Large intestine (tissue), 12 donors: ENCODE measurements around the gene WDR72. TPM values are rescaled to one million over a fixed set of nuclear protein-coding genes. Genes with fewer than 3 reads are reported as not detected.
"Not testable (repeated sequence)": the region's sequence is repeated elsewhere in the genome, so short reads cannot be mapped to it uniquely, and the experiment has no call there.

Experiments
- DNase-seq, 2 donors: peaks; one replicate each; pipeline versions ENCODE4 v3.0.0 to v3.0.0-alpha.2; 2013
- H3K27ac ChIP-seq: one replicate; pipeline ENCODE4 v1.5.1; 2013; ENCODE audit warnings: low read length
- H3K27me3 ChIP-seq: 2 replicates; pipeline ENCODE4 v1.6.1; 2013; ENCODE audit warnings: low read length; ENCODE audit not compliant: control insufficient read depth, insufficient read depth
- H3K36me3 ChIP-seq: 2 replicates; pipeline ENCODE4 v1.6.1; 2013; ENCODE audit warnings: low read length; ENCODE audit not compliant: control insufficient read depth, insufficient read depth
- H3K4me1 ChIP-seq: one replicate; pipeline ENCODE4 v1.6.1; 2013; ENCODE audit warnings: low read length; ENCODE audit not compliant: control insufficient read depth, insufficient read depth
- H3K4me3 ChIP-seq: one replicate; pipeline ENCODE4 v1.5.1; 2013; ENCODE audit warnings: low read length
- H3K9me3 ChIP-seq: one replicate; pipeline ENCODE4 v1.6.1; 2013; ENCODE audit warnings: mild to moderate bottlenecking, low read depth, low read length, moderate library complexity; ENCODE audit not compliant: control insufficient read depth
- WGBS: methylation state at CpG from one replicate; pipeline ENCODE4 v1.1.5; 2013; ENCODE audit warnings: low lambda C conversion rate; ENCODE audit not compliant: insufficient coverage; 5-methylcytosine and 5-hydroxymethylcytosine counted together
- long read RNA-seq, 11 donors: transcript quantifications; one replicate each; lab custom pipeline, GENCODE V29; 2026
- polyA plus RNA-seq: library from polyadenylated mRNA; unstranded; fragments of 120-200 nt; gene quantifications from one replicate; pipeline ENCODE4 v1.2.1, GENCODE V29; 2013

The WDR72 gene
- polyA plus RNA-seq = 0.75 TPM
- long read RNA-seq, donor 1 = 0 reads
- long read RNA-seq, donor 2 = 0 reads
- long read RNA-seq, donor 3 = 0 reads
- long read RNA-seq, donor 4 = 0 reads
- long read RNA-seq, donor 5 = 0 reads
- long read RNA-seq, donor 6 = 0 reads
- long read RNA-seq, donor 7 = 0 reads
- long read RNA-seq, donor 8 = 0 reads
- long read RNA-seq, donor 9, full-length matches to known transcripts = 1 of 1 reads
- long read RNA-seq, donor 9, partial matches to known transcripts = 0 of 1 reads
- long read RNA-seq, donor 9, other reads (novel, unspliced or antisense) = 0 of 1 reads
- long read RNA-seq, donor 10 = 0 reads
- long read RNA-seq, donor 11 = 0 reads

GRCh38 chr15:53759411-53759931, at the start of gene WDR72:
Gene WDR72, minus strand, starts transcription at chr15:53759663. Its CDS starts 26,514 bp downstream, at chr15:53733149.
- peaks cover 28% of the 10 kb centered on the region for H3K27me3 ChIP-seq
- peaks cover 3% of the 10 kb centered on the region for H3K4me1 ChIP-seq
- H3K9me3 ChIP-seq = no peaks in the 10 kb centered on the region
- peak within 1 kb of the TSS; percentile 32 for H3K4me3 ChIP-seq
- peak; percentile 22 to 46 for DNase-seq
- H3K27ac ChIP-seq = no peak within 1 kb of the TSS
- no peaks in the 10 kb centered on the region for H3K36me3 ChIP-seq
- WGBS = no CpG with 5 or more reads among the region's 45 CpGs

- no peaks in the 10 kb centered on the region for H3K27me3 ChIP-seq
- no peak for DNase-seq
- H3K4me1 ChIP-seq = peaks cover 9% of the 10 kb centered on the region
- H3K9me3 ChIP-seq = no peaks in the 10 kb centered on the region
- WGBS = 43% methylated on average over 4 of the region's 5 CpGs
- no peak overlapping the region for H3K27ac ChIP-seq
- H3K36me3 ChIP-seq = no peaks in the 10 kb centered on the region
- H3K4me3 ChIP-seq = no peak overlapping the region
These were observed 48.7 kb upstream of the WDR72 start for GRCh38 chr15:53808058-53808706.

DNA sequence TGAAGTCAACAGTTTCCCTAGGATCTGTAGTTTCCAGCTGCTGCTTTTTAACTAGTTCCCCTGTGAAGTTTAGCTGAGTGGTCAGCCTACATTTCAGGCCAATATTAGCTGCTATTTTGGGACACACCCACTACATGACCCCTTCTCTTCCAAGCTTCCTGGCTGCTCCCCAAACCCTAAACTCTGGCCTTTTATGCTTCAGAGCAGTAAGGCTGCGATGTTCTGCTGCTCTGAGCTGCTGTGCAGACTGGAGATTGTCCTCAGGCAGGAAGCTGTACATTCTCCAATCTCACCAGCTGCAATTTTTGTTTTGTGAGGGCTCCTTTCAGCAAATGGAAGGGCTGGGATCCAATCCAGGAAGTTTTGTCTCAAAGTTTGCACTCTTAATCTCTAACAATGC, 48.0 kb upstream of the WDR72 start:
- H3K9me3 ChIP-seq = no peaks in the 10 kb centered on the region
- H3K27me3 ChIP-seq = no peaks in the 10 kb centered on the region
- H3K36me3 ChIP-seq = no peaks in the 10 kb centered on the region
- H3K4me1 ChIP-seq = peaks cover 9% of the 10 kb centered on the region
- no CpG with 5 or more reads among the region's 1 CpG for WGBS
- no peak overlapping the region for H3K4me3 ChIP-seq
- DNase-seq = peak; percentile 9 to 16
- no peak overlapping the region for H3K27ac ChIP-seq

GRCh38 chr15:53802672-53803071, 43.2 kb upstream of the WDR72 start:
- WGBS = no CpG with 5 or more reads among the region's 2 CpGs
- no peak for DNase-seq

GRCh38 chr15:53791581-53791980, 32.1 kb upstream of the WDR72 start:
- Histone ChIP-seq H3K4me1 (peaks cover 7% of the 10 kb centered on the region), H3K36me3 (no peaks in the 10 kb centered on the region), H3K27me3 (no peaks in the 10 kb centered on the region), H3K4me3 (no peak overlapping the region), H3K27ac (no peak overlapping the region), H3K9me3 (no peaks in the 10 kb centered on the region)
- peak; percentile 28 to 53 for DNase-seq
- no CpG with 5 or more reads among the region's 9 CpGs for WGBS

More at GRCh38 chr15:53802672-53803071, 43.2 kb upstream of the WDR72 start:
- no peaks in the 10 kb centered on the region for H3K9me3 ChIP-seq
- H3K4me3 ChIP-seq = no peak overlapping the region
- no peaks in the 10 kb centered on the region for H3K4me1 ChIP-seq
- no peaks in the 10 kb centered on the region for H3K27me3 ChIP-seq
- H3K36me3 ChIP-seq = no peaks in the 10 kb centered on the region
- H3K27ac ChIP-seq = no peak overlapping the region

DNA sequence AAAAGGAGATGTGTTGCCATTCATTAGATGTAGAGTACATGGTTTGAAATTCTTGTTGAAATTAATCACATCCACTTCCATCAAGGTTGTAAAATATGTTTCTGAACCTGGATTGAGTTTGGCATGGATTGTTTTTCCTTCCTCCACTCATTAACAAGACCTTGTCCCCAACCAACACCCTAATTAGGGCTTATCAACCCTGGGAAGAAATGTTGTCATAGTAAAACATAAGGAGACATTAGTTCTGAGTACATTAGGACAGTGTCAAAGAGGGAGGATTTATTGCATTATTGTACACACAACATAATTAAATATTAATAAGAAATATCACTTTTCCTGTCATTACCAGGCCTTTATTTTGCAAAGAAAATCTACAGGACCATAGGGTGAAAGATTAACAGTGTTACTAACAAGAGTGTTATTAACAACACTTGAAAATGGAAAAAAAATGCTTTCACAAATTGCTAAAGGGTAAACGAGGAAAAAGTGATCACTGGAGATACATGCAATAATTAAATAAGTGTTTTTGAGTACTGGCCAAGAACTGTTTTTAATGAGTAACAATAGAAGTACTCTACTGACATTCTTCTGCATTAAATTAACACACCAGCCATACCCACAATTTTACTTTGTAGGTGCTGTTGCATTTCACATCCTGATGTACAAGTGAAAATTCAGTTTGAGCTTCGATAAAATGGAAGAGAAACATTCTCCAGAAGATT, 30.4 kb upstream of the WDR72 start:
- Histone ChIP-seq H3K9me3 (no peaks in the 10 kb centered on the region), H3K27me3 (no peaks in the 10 kb centered on the region), H3K4me1 (peaks cover 16% of the 10 kb centered on the region), H3K4me3 (no peak overlapping the region), H3K36me3 (no peaks in the 10 kb centered on the region), H3K27ac (no peak overlapping the region)
- DNase-seq = peak in 1 of 2 donors; percentile 48
- WGBS = 0% methylated on average over 1 of the region's 2 CpGs

- no CpG with 5 or more reads among the region's 2 CpGs for WGBS
- H3K27ac ChIP-seq = peak overlapping the region; percentile 2
- no peaks in the 10 kb centered on the region for H3K27me3 ChIP-seq
- peak; percentile 80 to 91 for DNase-seq
- no peaks in the 10 kb centered on the region for H3K9me3 ChIP-seq
- H3K4me3 ChIP-seq = no peak overlapping the region
- H3K36me3 ChIP-seq = no peaks in the 10 kb centered on the region
- peaks cover 19% of the 10 kb centered on the region for H3K4me1 ChIP-seq
These were observed 26.9 kb upstream of the WDR72 start for GRCh38 chr15:53786401-53786800.

GRCh38 chr15:53785241-53785640, 25.8 kb upstream of the WDR72 start:
- H3K27ac ChIP-seq = peak overlapping the region; percentile 12

GRCh38 chr15:53762916-53763315, 3.5 kb upstream of the WDR72 start:
- Histone ChIP-seq H3K36me3 (no peaks in the 10 kb centered on the region), H3K9me3 (no peaks in the 10 kb centered on the region), H3K4me3 (no peak overlapping the region), H3K27me3 (peaks cover 32% of the 10 kb centered on the region), H3K27ac (no peak overlapping the region), H3K4me1 (peaks cover 3% of the 10 kb centered on the region)
- DNase-seq = no peak
- no CpG with 5 or more reads among the region's 2 CpGs for WGBS

More at GRCh38 chr15:53785241-53785640, 25.8 kb upstream of the WDR72 start:
- WGBS = 43% methylated on average over 1 of the region's 2 CpGs
- not testable (repeated sequence) for H3K27me3 ChIP-seq, H3K36me3 ChIP-seq, H3K9me3 ChIP-seq, H3K4me3 ChIP-seq
- peaks cover 19% of the 10 kb centered on the region for H3K4me1 ChIP-seq
- DNase-seq = peak; percentile 34 to 71

GRCh38 chr15:53758412-53758811, 1.1 kb downstream of the WDR72 start:
- peaks cover 28% of the 10 kb centered on the region for H3K27me3 ChIP-seq
- H3K27ac ChIP-seq = no peak overlapping the region
- no peak overlapping the region for H3K4me3 ChIP-seq
- no peak for DNase-seq
- peaks cover 3% of the 10 kb centered on the region for H3K4me1 ChIP-seq
- WGBS = no CpG with 5 or more reads among the region's 7 CpGs
- H3K9me3 ChIP-seq = no peaks in the 10 kb centered on the region
- H3K36me3 ChIP-seq = no peaks in the 10 kb centered on the region
